ENCODE data around the gene INSM2.

Gene INSM2

GRCh38 chr14:35549551-35549950, 15.6 kb downstream of the INSM2 start:
- FAIRE-seq = no peak

DNA sequence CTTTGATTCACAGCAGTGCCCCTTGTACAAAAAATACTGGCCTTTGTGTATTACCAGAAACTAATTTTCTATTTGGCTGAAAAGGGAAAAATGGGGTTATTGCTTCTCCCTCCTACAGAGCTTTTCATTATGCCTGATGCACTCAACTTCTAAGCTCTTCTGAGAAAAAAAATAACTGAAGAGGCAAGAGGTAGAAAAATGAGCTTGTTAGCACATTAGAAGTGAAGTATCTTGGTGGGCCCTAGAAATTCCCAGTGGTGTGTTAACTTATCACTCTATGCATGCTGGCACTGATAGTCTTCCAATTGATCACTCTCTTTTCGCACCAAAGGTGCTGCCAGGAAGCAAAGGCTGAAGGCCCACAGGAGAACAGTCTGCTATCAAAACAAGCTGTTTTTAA, 17.1 kb downstream of the INSM2 start:
- FAIRE-seq = no peak

DNA sequence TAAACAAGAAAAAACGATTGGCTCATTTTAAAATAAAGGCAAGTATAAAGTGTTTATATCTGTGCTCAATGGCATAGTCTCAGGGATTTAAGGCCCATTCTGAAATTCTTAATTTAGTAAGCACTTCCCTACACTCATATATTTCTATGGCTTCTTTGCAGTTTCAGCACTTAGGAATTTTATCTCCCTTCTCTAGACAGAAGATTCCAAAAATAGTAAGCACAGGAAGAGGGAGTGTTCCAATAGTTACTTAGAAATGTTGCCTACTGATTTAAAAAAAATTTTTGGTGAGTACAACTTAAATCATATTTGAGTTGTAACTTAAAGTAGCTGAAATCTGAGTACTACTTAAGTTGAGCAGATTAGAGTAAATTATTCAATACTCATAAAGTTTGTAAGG, 19.8 kb downstream of the INSM2 start:
- FAIRE-seq = no peak

GRCh38 chr14:35556548-35556947, 22.6 kb downstream of the INSM2 start:
- no peak for FAIRE-seq

- FAIRE-seq = no peak
Measured at GRCh38 chr14:35557221-35557747, 23.3 kb downstream of the INSM2 start.

DNA sequence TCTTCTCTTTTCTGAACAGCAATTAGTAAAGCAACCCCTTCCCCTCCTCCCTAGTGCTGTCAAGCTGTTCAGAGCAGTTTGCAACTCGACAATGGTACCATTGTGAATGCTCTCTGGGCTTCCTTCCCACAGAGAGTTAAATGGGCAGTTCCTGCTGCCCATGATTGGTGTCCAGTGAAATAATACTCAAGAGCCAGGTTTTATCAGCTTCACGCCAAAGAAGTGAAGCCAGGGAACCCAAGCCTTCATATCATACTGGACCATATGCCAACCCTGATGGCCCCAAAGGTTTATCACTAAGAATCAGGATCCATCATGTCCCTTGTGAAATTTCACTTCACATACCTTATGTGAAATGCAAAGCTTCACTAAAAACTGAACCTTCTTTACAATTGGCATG, 24.7 kb downstream of the INSM2 start:
- FAIRE-seq = no peak

- FAIRE-seq = no peak
Measured at GRCh38 chr14:35565871-35566464, 32.0 kb downstream of the INSM2 start.

DNA sequence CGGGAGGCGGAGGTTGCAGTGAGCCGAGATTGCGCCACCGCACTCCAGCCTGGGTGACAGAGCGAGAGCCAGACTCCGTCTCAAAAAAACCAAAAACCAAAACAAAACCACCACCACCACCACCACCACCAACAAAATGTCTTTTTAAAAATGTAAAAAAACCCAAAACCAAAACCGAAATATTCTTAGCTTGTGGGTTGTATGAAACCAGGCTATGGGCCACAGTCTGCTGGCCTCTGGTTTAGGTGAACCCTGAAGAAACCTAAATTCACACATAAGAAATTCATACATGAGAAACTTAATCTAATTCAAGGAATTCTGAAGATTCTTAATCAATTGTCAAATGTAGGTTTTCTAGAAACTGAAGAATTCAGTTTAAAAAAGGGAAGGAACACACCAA, 37.6 kb downstream of the INSM2 start:
- no peak for FAIRE-seq

DNA sequence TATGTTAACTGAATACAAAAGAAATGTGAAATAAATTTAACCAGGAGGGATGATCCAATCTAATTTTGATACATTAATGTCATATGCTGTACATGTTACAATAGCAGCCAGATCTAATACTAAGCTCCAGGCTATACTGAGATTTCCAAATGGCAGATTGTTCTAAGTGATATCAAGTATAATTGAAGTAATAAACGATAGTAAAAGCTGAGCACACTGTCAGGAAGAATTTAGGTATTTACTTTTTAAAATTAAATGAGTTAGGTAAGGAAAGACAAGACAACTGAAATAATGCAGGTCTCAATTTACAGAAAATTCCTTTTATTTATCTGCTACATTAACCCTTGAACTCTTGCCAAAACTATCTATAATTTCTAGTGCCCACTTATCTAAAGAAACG, 39.9 kb downstream of the INSM2 start:
- no peak for FAIRE-seq

- no peak for FAIRE-seq
Measured at GRCh38 chr14:35576260-35576659, 42.3 kb downstream of the INSM2 start.

GRCh38 chr14:35576856-35577255, 42.9 kb downstream of the INSM2 start:
- no peak for FAIRE-seq

DNA sequence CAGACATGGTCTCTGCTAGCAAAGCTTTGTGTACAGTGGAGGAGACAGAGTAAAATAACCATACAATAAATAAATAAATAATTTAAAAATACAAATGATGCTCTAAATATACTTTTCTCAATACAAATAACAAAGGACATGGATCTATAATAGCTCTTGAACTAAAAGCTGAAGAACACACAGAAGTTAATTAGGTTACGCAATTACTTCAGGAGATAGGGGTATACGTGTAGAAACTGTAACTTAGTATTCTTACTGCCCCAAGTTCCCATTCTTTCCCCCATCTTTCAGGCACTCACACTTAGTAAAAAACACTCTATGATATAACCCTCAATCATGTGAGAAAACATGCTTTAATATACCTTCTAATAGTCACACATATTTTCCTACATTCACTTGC, 44.2 kb downstream of the INSM2 start:
- FAIRE-seq = no peak

GRCh38 chr14:35578639-35579038, 44.7 kb downstream of the INSM2 start:
- FAIRE-seq = no peak
